HepG2 (cell line): ENCODE results near the gene ADGRL3. TPM values are rescaled to one million over a fixed set of nuclear protein-coding genes. Genes with fewer than 3 reads are reported as not detected.

Experiments
- ATAC-seq: fragments of 200-7000 bp; cut with Tn5 transposase; 3 replicates; pipeline ENCODE4 v1.9.1; 2020; ENCODE audit warnings: mild to moderate bottlenecking, moderate library complexity
- BruUV-seq: library from RNA; stranded (reverse); fragments of 400-500 nt; replicated peaks from 2 replicates; lab custom pipeline; 2021; lab: Mats Ljungman, UMichigan
- CTCF ChIA-PET: fragments of 300-600 bp; formaldehyde crosslinking; extraction: SDS; loops from one replicate; lab custom pipeline; 2021; ENCODE audit warnings: low total read pairs, inconsistent platforms, low intra/inter-chr PET ratio; lab: Yijun Ruan, JAX
- POLR2A ChIA-PET: fragments of 350-600 bp; sonication (Branson Sonifier 250); formaldehyde crosslinking; loops from one replicate; lab custom pipeline; 2020; ENCODE audit warnings: antibody characterized with exemption, inconsistent platforms; lab: Yijun Ruan, JAX
- DNase-seq: peaks from one replicate; pipeline ENCODE4 v3.0.0-alpha.2; 2015; ENCODE audit warnings: low spot score
- FAIRE-seq: peaks from 3 replicates; lab custom pipeline; 2011; peaks lifted over from hg19 to GRCh38; lab: Jason Lieb, UNC
- H2AFZ ChIP-seq: one replicate; pipeline ENCODE4 v1.6.1; 2011; ENCODE audit warnings: low read length, inconsistent platforms
- H3K27ac ChIP-seq: fragments of 300-600 bp; 3 replicates; pipeline ENCODE4 v1.8.0; 2011; ENCODE audit warnings: mixed run types, mild to moderate bottlenecking, mixed read lengths, low read length, inconsistent platforms; ENCODE audit not compliant: insufficient read depth; ENCODE audit errors: extremely low read length
- H3K27me3 ChIP-seq, 2 experiments: fragments of 200-600 bp in 1 of 2; 2 replicates in 1 of 2; 3 replicates in 1 of 2; pipeline versions ENCODE4 v1.6.0 to v1.8.0; 2011; ENCODE audit warnings: low read length in 2 of 2, mild to moderate bottlenecking in 2 of 2, moderate library complexity in 2 of 2, inconsistent platforms in 1 of 2; ENCODE audit not compliant: insufficient read depth in 2 of 2, control insufficient read depth in 1 of 2
- H3K36me3 ChIP-seq, 2 experiments: fragments of 200-600 bp in 1 of 2; replicated peaks in 1 of 2; 2 replicates in 1 of 2; 3 replicates in 1 of 2; pipeline versions ENCODE4 v1.5.1 to v1.8.0; 2011; ENCODE audit warnings: low read length in 2 of 2, inconsistent platforms in 1 of 2; ENCODE audit not compliant: insufficient read depth in 2 of 2, control insufficient read depth in 1 of 2
- H3K4me1 ChIP-seq: 2 replicates; pipeline ENCODE4 v1.5.1; 2012; ENCODE audit warnings: low read length, inconsistent platforms; ENCODE audit not compliant: insufficient read depth
- H3K4me2 ChIP-seq: 2 replicates; pipeline ENCODE4 v1.6.0; 2011; ENCODE audit warnings: low read depth, low read length, inconsistent platforms
- H3K4me3 ChIP-seq, 3 experiments: fragments of 200-600 bp in 1 of 3; sonication (generic), shearing (Covaris generic) in 1 of 3; replicated peaks in 1 of 3; 2 replicates each; pipeline ENCODE4 v1.5.1; 2011 to 2016; ENCODE audit warnings: low read length in 3 of 3, inconsistent platforms in 2 of 3, low read depth in 2 of 3, mild to moderate bottlenecking in 2 of 3, control low read depth in 1 of 3, mixed read lengths in 1 of 3; ENCODE audit not compliant: insufficient read depth in 1 of 3
- H3K79me2 ChIP-seq: one replicate; pipeline ENCODE4 v1.6.1; 2011; ENCODE audit warnings: low read length, inconsistent platforms; ENCODE audit not compliant: insufficient read depth
- H3K9ac ChIP-seq: 2 replicates; pipeline ENCODE4 v1.6.0; 2011; ENCODE audit warnings: mild to moderate bottlenecking, low read depth, low read length, inconsistent platforms; ENCODE audit not compliant: insufficient read depth
- H3K9me3 ChIP-seq: 2 replicates; pipeline ENCODE4 v1.5.1; 2012; ENCODE audit warnings: mild to moderate bottlenecking, low read length
- H4K20me1 ChIP-seq: 2 replicates; pipeline ENCODE4 v1.6.0; 2011; ENCODE audit warnings: inconsistent platforms, mild to moderate bottlenecking, low read length, moderate library complexity; ENCODE audit not compliant: insufficient read depth
- CREM ChIP-seq, 2 experiments: sonication (generic) in 1 of 2; formaldehyde crosslinking in 1 of 2; IDR thresholded peaks; 2 replicates each; pipeline versions ENCODE4 v1.4.0 to v1.6.1; 2016 to 2020; ENCODE audit warnings: antibody characterized with exemption in 1 of 2, mild to moderate bottlenecking in 1 of 2, missing genetic modification reagents in 1 of 2
- FOXO4 ChIP-seq: sonication (generic); formaldehyde crosslinking; conservative IDR thresholded peaks from 2 replicates; pipeline ENCODE4 v1.8.1; 2023; ENCODE audit warnings: missing genetic modification reagents
- SP1 ChIP-seq, 2 experiments: fragments of 450-650 bp in 1 of 2; sonication (generic) in 1 of 2; formaldehyde crosslinking in 1 of 2; IDR thresholded peaks; 2 replicates each; pipeline versions ENCODE4 v1.4.0 to v1.6.1; 2016 to 2020; ENCODE audit warnings: missing genetic modification reagents in 1 of 2
- ZNF251 ChIP-seq: sonication (generic); formaldehyde crosslinking; IDR thresholded peaks from 2 replicates; pipeline ENCODE4 v1.9.0; 2021; ENCODE audit warnings: mild to moderate bottlenecking, missing genetic modification reagents
- ZNF549 ChIP-seq: sonication (generic); formaldehyde crosslinking; IDR thresholded peaks from 2 replicates; pipeline ENCODE4 v1.5.0; 2020; ENCODE audit warnings: missing genetic modification reagents
- WGBS: methylation state at CpG from one replicate; pipeline ENCODE4 v1.1.6; 2017; ENCODE audit warnings: low lambda C conversion rate; 5-methylcytosine and 5-hydroxymethylcytosine counted together
- in situ Hi-C: cut with HindIII; loops from 2 replicates; pipeline ENCODE4 v1.10.0; 2017; ENCODE audit warnings: low pct_unique_long_range_greater_than_20kb; ENCODE audit not compliant: extremely low pct_ligation_motif_present
- intact Hi-C: fragments of 100-400 bp; cut with micrococcal nuclease; formaldehyde crosslinking; loops from one replicate; pipeline ENCODE4 v1.10.0; 2022; ENCODE audit not compliant: unreplicated experiment
- polyA plus RNA-seq, 8 experiments: library from polyadenylated mRNA; depleted of rRNA in 3 of 8; stranded (reverse) in 7 of 8; unstranded in 1 of 8; fragments of >200 nt; fragmentation: Illumina TruSeq in 4 of 8; extraction: Trizol in 4 of 8; gene quantifications; 2 replicates each; pipeline versions ENCODE4 v1.2.1 to v1.2.3, GENCODE V29; 2011 to 2016; ENCODE audit warnings: low read depth in 4 of 8, missing spikeins in 1 of 8, mixed read lengths in 1 of 8; ENCODE audit not compliant: insufficient read depth in 1 of 8
- total RNA-seq, 5 experiments: library from RNA; depleted of rRNA; stranded (reverse); fragments of >200 nt; fragmentation: Illumina TruSeq; extraction: Trizol; gene quantifications; 2 replicates each; pipeline ENCODE4 v1.2.3, GENCODE V29; 2016; ENCODE audit warnings: low read depth in 1 of 5
- TF ChIP-seq, protein P1 (sequence below): sonication (generic); formaldehyde crosslinking; IDR thresholded peaks from 2 replicates; pipeline ENCODE4 v1.9.0; 2021; ENCODE audit warnings: mild to moderate bottlenecking, missing genetic modification reagents
- TF ChIP-seq, protein P2 (sequence below): sonication (generic); formaldehyde crosslinking; IDR thresholded peaks from 2 replicates; pipeline ENCODE4 v1.4.0; 2020; ENCODE audit warnings: missing genetic modification reagents
- TF ChIP-seq, protein P3 (sequence below): sonication (generic); formaldehyde crosslinking; IDR thresholded peaks from 2 replicates; pipeline ENCODE4 v1.4.0; 2020; ENCODE audit warnings: missing genetic modification reagents, borderline replicate concordance
- TF ChIP-seq, protein P4 (sequence below): sonication (generic); formaldehyde crosslinking; IDR thresholded peaks from 2 replicates; pipeline ENCODE4 v1.8.0; 2022; ENCODE audit warnings: mild to moderate bottlenecking, missing genetic modification reagents, moderate library complexity

The ADGRL3 gene
- total and polyA plus RNA-seq, 2 of the 13 experiments (the other 11 are each of a cell fraction or from before 2014, with no cell fraction given): 0.04 to 0.05 TPM

- ATAC-seq (no peak), DNase-seq (no peak), FAIRE-seq (no peak)
- H3K36me3 ChIP-seq: no peaks in the 10 kb centered on the region
- in situ Hi-C loops: no loop called here
- no TSS peak for BruUV-seq
- no peaks in the 10 kb centered on the region; the same call in 1 of the 2 replicates for H4K20me1 ChIP-seq
- H3K27me3 ChIP-seq: no peaks in the 10 kb centered on the region
- no peak overlapping the region for H3K4me3 ChIP-seq
- ChIA-PET CTCF (no interaction called here), POLR2A (no interaction called here)
- intact Hi-C loops: no loop called here
- H3K9ac ChIP-seq: no peak overlapping the region
- H2AFZ ChIP-seq: no peak overlapping the region
- no peaks in the 10 kb centered on the region for H3K4me1 ChIP-seq
- no peak overlapping the region for H3K27ac ChIP-seq
- no peaks in the 10 kb centered on the region for H3K9me3 ChIP-seq
- no peak overlapping the region for H3K4me2 ChIP-seq
- no peaks in the 10 kb centered on the region for H3K79me2 ChIP-seq
- WGBS: 2% methylated on average over 4 of the region's 4 CpGs
- TF ChIP-seq CREM (IDR thresholded peaks at IDR 0.05) (no peak), CREM (CRISPR knock-in tag; IDR thresholded peaks at IDR 0.05) (no peak), FOXO4 (CRISPR knock-in tag) (no peak), ZNF549 (CRISPR knock-in tag) (no peak), SP1 (IDR thresholded peaks at IDR 0.05) (no peak), SP1 (CRISPR knock-in tag; IDR thresholded peaks at IDR 0.05) (no peak), ZNF251 (CRISPR knock-in tag) (no peak)
- TF ChIP-seq, protein P1, sequence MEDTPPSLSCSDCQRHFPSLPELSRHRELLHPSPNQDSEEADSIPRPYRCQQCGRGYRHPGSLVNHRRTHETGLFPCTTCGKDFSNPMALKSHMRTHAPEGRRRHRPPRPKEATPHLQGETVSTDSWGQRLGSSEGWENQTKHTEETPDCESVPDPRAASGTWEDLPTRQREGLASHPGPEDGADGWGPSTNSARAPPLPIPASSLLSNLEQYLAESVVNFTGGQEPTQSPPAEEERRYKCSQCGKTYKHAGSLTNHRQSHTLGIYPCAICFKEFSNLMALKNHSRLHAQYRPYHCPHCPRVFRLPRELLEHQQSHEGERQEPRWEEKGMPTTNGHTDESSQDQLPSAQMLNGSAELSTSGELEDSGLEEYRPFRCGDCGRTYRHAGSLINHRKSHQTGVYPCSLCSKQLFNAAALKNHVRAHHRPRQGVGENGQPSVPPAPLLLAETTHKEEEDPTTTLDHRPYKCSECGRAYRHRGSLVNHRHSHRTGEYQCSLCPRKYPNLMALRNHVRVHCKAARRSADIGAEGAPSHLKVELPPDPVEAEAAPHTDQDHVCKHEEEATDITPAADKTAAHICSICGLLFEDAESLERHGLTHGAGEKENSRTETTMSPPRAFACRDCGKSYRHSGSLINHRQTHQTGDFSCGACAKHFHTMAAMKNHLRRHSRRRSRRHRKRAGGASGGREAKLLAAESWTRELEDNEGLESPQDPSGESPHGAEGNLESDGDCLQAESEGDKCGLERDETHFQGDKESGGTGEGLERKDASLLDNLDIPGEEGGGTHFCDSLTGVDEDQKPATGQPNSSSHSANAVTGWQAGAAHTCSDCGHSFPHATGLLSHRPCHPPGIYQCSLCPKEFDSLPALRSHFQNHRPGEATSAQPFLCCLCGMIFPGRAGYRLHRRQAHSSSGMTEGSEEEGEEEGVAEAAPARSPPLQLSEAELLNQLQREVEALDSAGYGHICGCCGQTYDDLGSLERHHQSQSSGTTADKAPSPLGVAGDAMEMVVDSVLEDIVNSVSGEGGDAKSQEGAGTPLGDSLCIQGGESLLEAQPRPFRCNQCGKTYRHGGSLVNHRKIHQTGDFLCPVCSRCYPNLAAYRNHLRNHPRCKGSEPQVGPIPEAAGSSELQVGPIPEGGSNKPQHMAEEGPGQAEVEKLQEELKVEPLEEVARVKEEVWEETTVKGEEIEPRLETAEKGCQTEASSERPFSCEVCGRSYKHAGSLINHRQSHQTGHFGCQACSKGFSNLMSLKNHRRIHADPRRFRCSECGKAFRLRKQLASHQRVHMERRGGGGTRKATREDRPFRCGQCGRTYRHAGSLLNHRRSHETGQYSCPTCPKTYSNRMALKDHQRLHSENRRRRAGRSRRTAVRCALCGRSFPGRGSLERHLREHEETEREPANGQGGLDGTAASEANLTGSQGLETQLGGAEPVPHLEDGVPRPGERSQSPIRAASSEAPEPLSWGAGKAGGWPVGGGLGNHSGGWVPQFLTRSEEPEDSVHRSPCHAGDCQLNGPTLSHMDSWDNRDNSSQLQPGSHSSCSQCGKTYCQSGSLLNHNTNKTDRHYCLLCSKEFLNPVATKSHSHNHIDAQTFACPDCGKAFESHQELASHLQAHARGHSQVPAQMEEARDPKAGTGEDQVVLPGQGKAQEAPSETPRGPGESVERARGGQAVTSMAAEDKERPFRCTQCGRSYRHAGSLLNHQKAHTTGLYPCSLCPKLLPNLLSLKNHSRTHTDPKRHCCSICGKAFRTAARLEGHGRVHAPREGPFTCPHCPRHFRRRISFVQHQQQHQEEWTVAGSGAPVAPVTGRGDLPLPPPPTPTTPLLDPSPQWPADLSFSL: no peak
- TF ChIP-seq, protein P2, sequence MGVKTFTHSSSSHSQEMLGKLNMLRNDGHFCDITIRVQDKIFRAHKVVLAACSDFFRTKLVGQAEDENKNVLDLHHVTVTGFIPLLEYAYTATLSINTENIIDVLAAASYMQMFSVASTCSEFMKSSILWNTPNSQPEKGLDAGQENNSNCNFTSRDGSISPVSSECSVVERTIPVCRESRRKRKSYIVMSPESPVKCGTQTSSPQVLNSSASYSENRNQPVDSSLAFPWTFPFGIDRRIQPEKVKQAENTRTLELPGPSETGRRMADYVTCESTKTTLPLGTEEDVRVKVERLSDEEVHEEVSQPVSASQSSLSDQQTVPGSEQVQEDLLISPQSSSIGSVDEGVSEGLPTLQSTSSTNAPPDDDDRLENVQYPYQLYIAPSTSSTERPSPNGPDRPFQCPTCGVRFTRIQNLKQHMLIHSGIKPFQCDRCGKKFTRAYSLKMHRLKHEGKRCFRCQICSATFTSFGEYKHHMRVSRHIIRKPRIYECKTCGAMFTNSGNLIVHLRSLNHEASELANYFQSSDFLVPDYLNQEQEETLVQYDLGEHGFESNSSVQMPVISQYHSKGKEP (CRISPR knock-in tag): no peak
- TF ChIP-seq, protein P3, sequence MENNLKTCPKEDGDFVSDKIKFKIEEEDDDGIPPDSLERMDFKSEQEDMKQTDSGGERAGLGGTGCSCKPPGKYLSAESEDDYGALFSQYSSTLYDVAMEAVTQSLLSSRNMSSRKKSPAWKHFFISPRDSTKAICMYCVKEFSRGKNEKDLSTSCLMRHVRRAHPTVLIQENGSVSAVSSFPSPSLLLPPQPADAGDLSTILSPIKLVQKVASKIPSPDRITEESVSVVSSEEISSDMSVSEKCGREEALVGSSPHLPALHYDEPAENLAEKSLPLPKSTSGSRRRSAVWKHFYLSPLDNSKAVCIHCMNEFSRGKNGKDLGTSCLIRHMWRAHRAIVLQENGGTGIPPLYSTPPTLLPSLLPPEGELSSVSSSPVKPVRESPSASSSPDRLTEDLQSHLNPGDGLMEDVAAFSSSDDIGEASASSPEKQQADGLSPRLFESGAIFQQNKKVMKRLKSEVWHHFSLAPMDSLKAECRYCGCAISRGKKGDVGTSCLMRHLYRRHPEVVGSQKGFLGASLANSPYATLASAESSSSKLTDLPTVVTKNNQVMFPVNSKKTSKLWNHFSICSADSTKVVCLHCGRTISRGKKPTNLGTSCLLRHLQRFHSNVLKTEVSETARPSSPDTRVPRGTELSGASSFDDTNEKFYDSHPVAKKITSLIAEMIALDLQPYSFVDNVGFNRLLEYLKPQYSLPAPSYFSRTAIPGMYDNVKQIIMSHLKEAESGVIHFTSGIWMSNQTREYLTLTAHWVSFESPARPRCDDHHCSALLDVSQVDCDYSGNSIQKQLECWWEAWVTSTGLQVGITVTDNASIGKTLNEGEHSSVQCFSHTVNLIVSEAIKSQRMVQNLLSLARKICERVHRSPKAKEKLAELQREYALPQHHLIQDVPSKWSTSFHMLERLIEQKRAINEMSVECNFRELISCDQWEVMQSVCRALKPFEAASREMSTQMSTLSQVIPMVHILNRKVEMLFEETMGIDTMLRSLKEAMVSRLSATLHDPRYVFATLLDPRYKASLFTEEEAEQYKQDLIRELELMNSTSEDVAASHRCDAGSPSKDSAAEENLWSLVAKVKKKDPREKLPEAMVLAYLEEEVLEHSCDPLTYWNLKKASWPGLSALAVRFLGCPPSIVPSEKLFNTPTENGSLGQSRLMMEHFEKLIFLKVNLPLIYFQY (CRISPR knock-in tag): no peak
- TF ChIP-seq, protein P4, sequence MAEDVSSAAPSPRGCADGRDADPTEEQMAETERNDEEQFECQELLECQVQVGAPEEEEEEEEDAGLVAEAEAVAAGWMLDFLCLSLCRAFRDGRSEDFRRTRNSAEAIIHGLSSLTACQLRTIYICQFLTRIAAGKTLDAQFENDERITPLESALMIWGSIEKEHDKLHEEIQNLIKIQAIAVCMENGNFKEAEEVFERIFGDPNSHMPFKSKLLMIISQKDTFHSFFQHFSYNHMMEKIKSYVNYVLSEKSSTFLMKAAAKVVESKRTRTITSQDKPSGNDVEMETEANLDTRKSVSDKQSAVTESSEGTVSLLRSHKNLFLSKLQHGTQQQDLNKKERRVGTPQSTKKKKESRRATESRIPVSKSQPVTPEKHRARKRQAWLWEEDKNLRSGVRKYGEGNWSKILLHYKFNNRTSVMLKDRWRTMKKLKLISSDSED (CRISPR knock-in tag): no peak
Observed at GRCh38 chr4:61493041-61493440, 292.9 kb downstream of the ADGRL3 start.
